OCI-LY7 (cell line): Measurements from ENCODE around the gene MRAP. TPM values are rescaled to one million over a fixed set of nuclear protein-coding genes. Genes with fewer than 3 reads are reported as not detected.

ENCODE experiments used
- BruUV-seq: library from RNA; stranded (reverse); fragments of 400-500 nt; replicated peaks from 2 replicates; lab custom pipeline; 2021; lab: Mats Ljungman, UMichigan
- CTCF ChIA-PET: fragments of 300-600 bp; sonication (Branson Sonifier 250); formaldehyde crosslinking; loops from one replicate; lab custom pipeline; 2022; ENCODE audit warnings: antibody characterized with exemption; ENCODE audit not compliant: unreplicated experiment; lab: Charles Lee
- POLR2A ChIA-PET: fragments of 300-600 bp; sonication (Branson Sonifier 250); formaldehyde crosslinking; loops from one replicate; lab custom pipeline; 2022; ENCODE audit warnings: antibody characterized with exemption; lab: Charles Lee
- DNase-seq: peaks from one replicate; pipeline ENCODE4 v3.0.0-alpha.2; 2015; ENCODE audit warnings: low spot score
- H2AFZ ChIP-seq: fragments of 200-600 bp; sonication (generic), shearing (Covaris generic); 2 replicates; pipeline ENCODE4 v1.6.1; 2014; ENCODE audit warnings: mild to moderate bottlenecking, antibody characterized with exemption, low read length, moderate library complexity
- H3K27ac ChIP-seq: fragments of 200-600 bp; sonication (generic); 2 replicates; pipeline ENCODE4 v1.5.1; 2014; ENCODE audit warnings: mixed run types, low read depth, mild to moderate bottlenecking, moderate library complexity, low read length, inconsistent platforms; ENCODE audit not compliant: poor library complexity, severe bottlenecking
- H3K36me3 ChIP-seq: fragments of 200-600 bp; sonication (generic); 2 replicates; pipeline ENCODE4 v1.6.1; 2014; ENCODE audit warnings: mild to moderate bottlenecking, antibody characterized with exemption, low read length, moderate library complexity, mixed read lengths; ENCODE audit not compliant: insufficient read depth
- H3K4me1 ChIP-seq: fragments of 200-600 bp; sonication (generic); 2 replicates; pipeline ENCODE4 v1.5.1; 2014; ENCODE audit warnings: mild to moderate bottlenecking, low read length; ENCODE audit not compliant: insufficient read depth, poor library complexity, severe bottlenecking
- H3K4me2 ChIP-seq: fragments of 200-600 bp; sonication (generic); 2 replicates; pipeline ENCODE4 v1.6.1; 2014; ENCODE audit warnings: mild to moderate bottlenecking, low read length
- H3K4me3 ChIP-seq: fragments of 200-600 bp; sonication (generic); 2 replicates; pipeline ENCODE4 v1.5.1; 2014; ENCODE audit warnings: mild to moderate bottlenecking, low read depth, low read length; ENCODE audit not compliant: poor library complexity, severe bottlenecking
- H3K79me2 ChIP-seq: fragments of 200-600 bp; sonication (generic); 2 replicates; pipeline ENCODE4 v1.6.1; 2016; ENCODE audit warnings: low read depth, mild to moderate bottlenecking, low read length, moderate library complexity, mixed read lengths; ENCODE audit not compliant: insufficient read depth
- H3K9me2 ChIP-seq: fragments of 200-600 bp; sonication (generic); 2 replicates; pipeline ENCODE4 v1.6.1; 2016; ENCODE audit warnings: mild to moderate bottlenecking, low read length, mixed read lengths; ENCODE audit not compliant: insufficient read depth
- H3K9me3 ChIP-seq: fragments of 200-600 bp; sonication (generic); 2 replicates; pipeline ENCODE4 v1.6.1; 2014; ENCODE audit warnings: mild to moderate bottlenecking, mixed run types, low read length, mixed read lengths
- H4K20me1 ChIP-seq: fragments of 200-600 bp; sonication (generic); 2 replicates; pipeline ENCODE4 v1.6.1; 2014; ENCODE audit warnings: mild to moderate bottlenecking, antibody characterized with exemption, low read length, moderate library complexity, mixed read lengths; ENCODE audit not compliant: insufficient read depth
- CTCF ChIP-seq: fragments of 200-600 bp; sonication (generic); conservative IDR thresholded peaks from 2 replicates; pipeline ENCODE4 v1.5.1; 2014; ENCODE audit warnings: mild to moderate bottlenecking, antibody characterized with exemption, low read length, moderate library complexity, mixed read lengths
- EZH2phosphoT487 ChIP-seq: fragments of 200-600 bp; sonication (generic); IDR thresholded peaks from 2 replicates; pipeline ENCODE4 v1.6.1; 2018; ENCODE audit warnings: low read depth, borderline replicate concordance, mild to moderate bottlenecking, mixed run types, antibody characterized with exemption, low read length, moderate library complexity, mixed read lengths
- intact Hi-C: fragments of 100-400 bp; cut with micrococcal nuclease; formaldehyde crosslinking; loops from one replicate; pipeline ENCODE4 v1.10.0; 2022; ENCODE audit not compliant: unreplicated experiment
- total RNA-seq, 2 experiments: library from RNA; depleted of rRNA in 1 of 2; stranded (reverse); fragments of >200 nt in 1 of 2; shearing (Covaris generic) in 1 of 2; gene quantifications; 2 replicates each; pipeline ENCODE4 v1.2.3, GENCODE V29; 2014 to 2022

MRAP gene
- total RNA-seq, 2 experiments from 2014 or later: not detected

GRCh38 chr21:32303385-32303784 lies 4.7 kb downstream of the MRAP start:
- Histone ChIP-seq H3K4me3 (no peak overlapping the region), H3K9me3 (no peaks in the 10 kb centered on the region), H3K9me2 (no peaks in the 10 kb centered on the region), H3K4me1 (no peaks in the 10 kb centered on the region), H3K36me3 (peaks cover 37% of the 10 kb centered on the region; the same call in 1 of the 2 replicates), H4K20me1 (no peaks in the 10 kb centered on the region), H3K4me2 (no peak overlapping the region), H3K27ac (no peak overlapping the region), H3K79me2 (no peaks in the 10 kb centered on the region), H2AFZ (no peak overlapping the region)
- no peak for DNase-seq
- intact Hi-C loops: no loop called here
- no TSS peak for BruUV-seq
- TF ChIP-seq CTCF (no peak), EZH2phosphoT487 (no peak)
- ChIA-PET POLR2A (no interaction called here), CTCF (no interaction called here)

GRCh38 chr21:32304998-32305397 lies 6.3 kb downstream of the MRAP start:
- H3K9me3 ChIP-seq: no peaks in the 10 kb centered on the region
- no peak overlapping the region for H3K4me3 ChIP-seq
- H3K9me2 ChIP-seq: no peaks in the 10 kb centered on the region
- CTCF ChIA-PET: no interaction called here
- no peak overlapping the region for H3K4me2 ChIP-seq
- H4K20me1 ChIP-seq: no peaks in the 10 kb centered on the region
- peaks cover 42% of the 10 kb centered on the region; the same call in 1 of the 2 replicates for H3K36me3 ChIP-seq
- no TSS peak for BruUV-seq
- H2AFZ ChIP-seq: no peak overlapping the region
- TF ChIP-seq CTCF: no peak
- TF ChIP-seq EZH2phosphoT487: no peak
- H3K79me2 ChIP-seq: no peaks in the 10 kb centered on the region
- no peaks in the 10 kb centered on the region for H3K4me1 ChIP-seq
- intact Hi-C loops: no loop called here
- DNase-seq: no peak
- POLR2A ChIA-PET: no interaction called here
- no peak overlapping the region for H3K27ac ChIP-seq

GRCh38 chr21:32306021-32306780 lies 7.5 kb downstream of the MRAP start:
- H3K4me2 ChIP-seq: no peak overlapping the region
- ChIA-PET POLR2A (no interaction called here), CTCF (no interaction called here)
- BruUV-seq: no TSS peak
- no peak for DNase-seq
- TF ChIP-seq EZH2phosphoT487 (no peak), CTCF (peak; percentile 33; the same call in 1 of the 2 replicates)
- H3K36me3 ChIP-seq: peaks cover 40% of the 10 kb centered on the region
- no peaks in the 10 kb centered on the region for H4K20me1 ChIP-seq
- no peak overlapping the region for H3K27ac ChIP-seq
- H3K9me2 ChIP-seq: no peaks in the 10 kb centered on the region
- H3K4me1 ChIP-seq: no peaks in the 10 kb centered on the region
- H2AFZ ChIP-seq: no peak overlapping the region
- no peaks in the 10 kb centered on the region for H3K79me2 ChIP-seq
- H3K4me3 ChIP-seq: no peak overlapping the region
- no peaks in the 10 kb centered on the region for H3K9me3 ChIP-seq
- intact Hi-C loops: no loop called here
